LNCAP (cell line): Measurements from ENCODE around the gene CAMK2B.

ENCODE experiments used
- CTCF ChIP-seq: fragments of 450-650 bp; IDR thresholded peaks from 2 replicates; pipeline ENCODE4 v1.5.1; 2017; ENCODE audit warnings: mild to moderate bottlenecking

Gene CAMK2B

GRCh38 chr7:44274623-44274975 is 50.8 kb downstream of the CAMK2B start:
- no peak for TF ChIP-seq CTCF

- no peak for TF ChIP-seq CTCF
Observed at GRCh38 chr7:44273681-44274622, 51.4 kb downstream of the CAMK2B start.

- TF ChIP-seq CTCF, result no peak
Observed at GRCh38 chr7:44272981-44273380, 52.4 kb downstream of the CAMK2B start.

GRCh38 chr7:44272456-44272855 is 52.9 kb downstream of the CAMK2B start:
- no peak for TF ChIP-seq CTCF

- no peak for TF ChIP-seq CTCF
Observed at GRCh38 chr7:44269943-44270493, 55.4 kb downstream of the CAMK2B start.

GRCh38 chr7:44269417-44269816 is 56.0 kb downstream of the CAMK2B start:
- no peak for TF ChIP-seq CTCF

- TF ChIP-seq CTCF, result no peak
Observed at GRCh38 chr7:44268671-44269070, 56.7 kb downstream of the CAMK2B start.
